HG03066 (cell line): ENCODE measurements around the gene CYTH2.
"Not testable (repeated sequence)": the region's sequence is repeated elsewhere in the genome, so short reads cannot be mapped to it uniquely, and the experiment has no call there.

Source experiments
- ATAC-seq: cut with Tn5 transposase; IDR thresholded peaks from one replicate; pipeline ENCODE4 v1.9.1; 2021; ENCODE audit warnings: low read depth; ENCODE audit not compliant: unreplicated experiment

CYTH2 gene

GRCh38 chr19:48510421-48511268 is 41.5 kb downstream of the CYTH2 start:
- ATAC-seq = no peak

GRCh38 chr19:48511321-48511731 is 42.2 kb downstream of the CYTH2 start:
- no peak for ATAC-seq

DNA sequence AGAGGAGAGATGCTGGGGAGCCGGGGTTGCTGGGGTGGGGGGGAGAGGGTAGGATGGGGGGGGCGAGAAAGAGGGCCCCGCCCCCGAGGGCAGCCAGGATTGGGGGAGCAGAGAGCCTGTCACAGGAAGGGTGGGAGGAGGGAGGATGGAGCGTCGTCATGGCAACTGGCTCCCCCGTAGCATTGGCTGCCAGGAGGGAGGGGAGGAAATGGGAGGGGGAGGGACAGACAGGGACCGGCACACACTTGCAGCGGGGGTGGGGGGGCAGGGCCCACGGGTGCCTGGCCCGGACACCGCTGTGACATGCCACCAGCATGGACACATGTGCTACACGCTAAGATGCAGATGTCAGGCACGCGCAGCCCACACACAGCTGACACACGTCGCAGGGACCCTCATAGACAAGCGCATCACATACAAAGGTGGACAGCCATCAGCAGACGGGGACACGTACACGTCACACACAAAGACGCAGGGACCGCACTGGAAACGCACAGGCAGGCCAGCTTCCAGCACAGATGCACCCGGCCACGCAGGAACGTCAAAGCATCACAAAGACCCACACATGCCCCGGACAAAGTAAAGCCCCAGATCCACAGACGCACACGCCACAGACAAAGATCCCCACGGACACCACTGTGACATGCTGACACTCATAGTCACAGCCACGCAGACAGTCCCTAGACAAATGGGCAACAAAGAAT is 42.8 kb downstream of the CYTH2 start, which contains the start of gene LMTK3:
LMTK3 (minus strand) TSS at position 36 of the 704 bp plus-strand sequence. CDS start 259 bp downstream, outside the sequence.
- ATAC-seq = no peak

- no peak for ATAC-seq
Observed at GRCh38 chr19:48512504-48513288, 43.5 kb downstream of the CYTH2 start.

GRCh38 chr19:48513289-48514122 is 44.3 kb downstream of the CYTH2 start:
- no peak for ATAC-seq

- ATAC-seq = no peak
Observed at GRCh38 chr19:48514123-48514458, 44.9 kb downstream of the CYTH2 start.

DNA sequence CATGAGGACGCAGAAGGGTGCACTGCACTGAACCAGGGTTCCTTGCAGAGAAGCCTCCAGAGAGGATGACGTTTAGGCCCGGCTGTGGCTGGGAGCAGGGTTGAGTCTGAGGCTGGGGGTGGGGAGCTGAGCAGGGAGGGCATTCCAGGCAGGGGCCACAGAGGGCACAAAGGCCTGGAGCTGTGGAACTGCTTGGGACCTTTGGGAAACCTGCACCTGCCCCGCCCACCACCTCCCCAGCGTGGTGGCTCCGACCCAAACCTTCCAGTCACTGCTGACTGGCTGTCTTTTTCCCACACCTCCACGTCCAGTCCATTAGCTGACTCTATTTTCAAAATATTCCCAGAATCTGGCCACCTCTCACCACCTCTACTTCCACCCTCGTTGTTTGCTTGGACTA is 47.4 kb downstream of the CYTH2 start:
- no peak for ATAC-seq

- no peak for ATAC-seq
Observed at GRCh38 chr19:48518207-48518606, 49.0 kb downstream of the CYTH2 start.

DNA sequence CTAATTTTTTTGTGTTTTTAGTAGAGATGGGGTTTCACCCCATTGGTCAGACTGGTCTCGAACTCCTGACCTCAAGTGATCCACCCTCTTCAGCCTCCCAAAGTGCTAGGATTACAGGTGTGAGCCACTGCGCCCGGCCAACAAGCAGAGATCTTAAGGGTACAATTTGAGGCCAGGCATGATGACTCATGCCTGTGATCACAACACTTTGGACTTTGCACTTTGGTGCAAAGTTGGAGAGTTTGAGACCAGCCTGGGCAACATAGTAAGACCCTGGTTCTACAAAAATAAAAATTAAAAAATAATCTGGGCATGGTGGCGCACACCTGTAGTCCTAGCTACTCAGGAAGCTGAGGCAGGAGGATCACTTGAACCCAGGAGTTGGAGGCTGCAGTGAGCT is 50.3 kb downstream of the CYTH2 start:
- ATAC-seq = not testable (repeated sequence)

GRCh38 chr19:48520134-48520533 is 51.0 kb downstream of the CYTH2 start:
- ATAC-seq = no peak

DNA sequence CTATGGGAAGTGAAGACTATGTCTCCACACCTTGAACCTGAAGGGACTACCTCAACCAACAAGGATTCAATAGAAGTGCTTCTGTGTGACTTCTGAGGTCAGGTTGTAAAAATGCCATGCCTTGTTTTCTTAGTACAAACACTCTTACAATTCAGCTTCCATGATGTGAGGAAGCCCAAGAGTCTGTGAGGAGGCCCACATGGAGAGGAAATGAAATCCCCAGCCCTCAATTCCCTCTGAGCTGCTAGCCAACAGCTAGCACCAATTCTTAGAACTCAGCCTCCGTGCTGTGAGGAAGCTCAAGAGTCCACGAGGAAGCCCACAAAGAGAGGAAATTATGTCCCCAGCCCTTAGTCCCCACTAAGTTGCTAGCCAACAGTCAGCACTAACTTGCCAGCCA is 55.1 kb downstream of the CYTH2 start:
- ATAC-seq = no peak

- no peak for ATAC-seq
Observed at GRCh38 chr19:48524732-48525131, 55.6 kb downstream of the CYTH2 start.

DNA sequence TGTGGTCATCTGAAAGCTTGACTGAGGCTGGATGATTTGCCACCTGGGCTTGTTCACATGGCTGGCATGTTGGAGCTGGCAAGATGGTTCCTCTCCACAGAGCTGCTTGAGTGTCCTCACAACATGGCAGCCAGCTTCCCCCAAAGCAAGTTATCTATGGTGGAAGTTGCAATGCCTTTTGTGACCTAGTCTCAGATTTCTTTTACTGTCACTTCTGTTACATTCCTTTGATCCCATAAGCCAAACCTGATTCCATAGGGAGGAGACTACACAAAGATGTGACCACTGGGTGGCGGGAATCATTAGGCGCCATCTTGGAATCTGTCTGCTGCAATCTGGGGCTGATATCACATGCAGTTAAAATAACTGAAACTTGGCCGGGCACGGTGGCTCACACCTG is 60.0 kb downstream of the CYTH2 start:
- no peak for ATAC-seq

DNA sequence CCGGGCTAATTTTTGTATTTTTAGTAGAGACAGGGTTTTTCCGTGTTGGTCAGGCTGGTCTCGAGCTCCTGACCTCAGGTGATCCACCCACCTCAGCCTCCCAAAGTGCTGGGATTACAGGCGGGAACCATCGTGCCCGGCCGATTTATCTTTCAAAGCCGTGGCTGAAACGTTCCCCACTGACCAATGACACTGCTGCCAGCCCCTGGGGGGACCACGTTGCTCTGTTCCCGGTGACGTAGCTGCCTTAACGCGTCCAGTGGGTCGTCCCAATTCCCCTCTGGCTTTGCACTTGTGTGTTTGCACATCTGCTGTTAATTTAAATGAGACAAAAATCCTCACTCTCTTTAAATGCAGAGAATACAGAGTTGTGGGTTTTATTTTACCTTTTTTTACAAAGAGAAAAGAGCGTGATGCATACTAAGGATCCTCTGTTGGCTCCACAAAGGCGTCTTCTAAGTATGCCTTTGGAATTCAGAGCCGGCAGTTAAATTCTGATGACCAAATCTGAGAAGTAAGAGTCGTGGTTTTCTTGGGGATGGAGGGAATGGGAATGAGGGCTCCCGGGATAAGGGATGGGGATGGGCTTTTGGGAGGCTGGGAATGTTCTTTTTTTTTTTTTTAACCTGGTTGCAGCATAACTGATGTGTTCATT is 61.0 kb downstream of the CYTH2 start:
- no peak for ATAC-seq

DNA sequence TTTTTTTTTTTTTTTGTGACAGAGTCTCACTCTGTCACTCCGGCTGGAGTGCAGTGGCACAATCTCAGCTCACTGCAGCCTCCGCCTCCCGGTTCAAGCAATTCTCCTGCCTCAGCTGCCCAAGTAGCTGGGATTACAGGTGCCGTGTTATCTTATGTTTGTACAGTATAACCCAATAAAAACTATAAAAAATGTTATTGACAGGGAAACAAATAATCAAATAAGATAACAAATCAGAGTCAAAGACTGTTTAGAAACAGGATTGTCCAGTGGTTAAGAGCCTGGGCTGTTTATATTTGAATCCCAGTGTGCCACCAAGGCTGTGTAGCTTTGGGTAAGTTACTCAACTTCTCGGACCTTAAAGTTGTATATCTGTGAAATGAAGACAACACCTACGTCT is 61.6 kb downstream of the CYTH2 start:
- no peak for ATAC-seq
